NCI-H2196 treated with DMSO at 0.1 percent for 48 hours (cell line): ENCODE measurements around the gene TEPSIN.
"Not testable (repeated sequence)": the region's sequence is repeated elsewhere in the genome, so short reads cannot be mapped to it uniquely, and the experiment has no call there.

Source experiments
- DNase-seq: peaks from one replicate; lab custom pipeline; 2025; ENCODE audit not compliant: unreplicated experiment; lab: John Stamatoyannopoulos, UW

TEPSIN gene

GRCh38 chr17:81237591-81238489, 1.0 kb downstream of the TEPSIN start:
- DNase-seq = no peak

- DNase-seq = no peak
Measured at GRCh38 chr17:81236784-81237183, 2.1 kb downstream of the TEPSIN start.

- DNase-seq = no peak
Measured at GRCh38 chr17:81235822-81236740, 2.8 kb downstream of the TEPSIN start.

- no peak for DNase-seq
Measured at GRCh38 chr17:81234940-81235821, 3.7 kb downstream of the TEPSIN start.

DNA sequence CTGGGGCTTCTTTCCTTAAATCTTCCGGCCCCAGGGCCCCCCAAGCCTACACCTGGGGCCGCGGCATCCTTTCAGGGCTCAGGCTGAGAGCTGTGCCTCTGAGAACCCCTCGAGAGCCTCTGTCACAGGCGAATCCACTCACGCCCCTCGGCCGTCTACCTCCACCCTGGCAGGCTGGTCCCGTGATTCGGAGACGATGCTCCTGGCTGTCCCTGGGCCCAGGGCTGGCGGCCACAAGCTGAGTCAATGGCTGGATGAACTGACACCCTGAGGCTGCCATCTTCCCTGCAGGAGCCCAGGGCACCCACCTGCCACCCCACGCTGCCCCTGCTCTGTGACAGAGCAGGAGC, 4.4 kb downstream of the TEPSIN start:
- DNase-seq = no peak

DNA sequence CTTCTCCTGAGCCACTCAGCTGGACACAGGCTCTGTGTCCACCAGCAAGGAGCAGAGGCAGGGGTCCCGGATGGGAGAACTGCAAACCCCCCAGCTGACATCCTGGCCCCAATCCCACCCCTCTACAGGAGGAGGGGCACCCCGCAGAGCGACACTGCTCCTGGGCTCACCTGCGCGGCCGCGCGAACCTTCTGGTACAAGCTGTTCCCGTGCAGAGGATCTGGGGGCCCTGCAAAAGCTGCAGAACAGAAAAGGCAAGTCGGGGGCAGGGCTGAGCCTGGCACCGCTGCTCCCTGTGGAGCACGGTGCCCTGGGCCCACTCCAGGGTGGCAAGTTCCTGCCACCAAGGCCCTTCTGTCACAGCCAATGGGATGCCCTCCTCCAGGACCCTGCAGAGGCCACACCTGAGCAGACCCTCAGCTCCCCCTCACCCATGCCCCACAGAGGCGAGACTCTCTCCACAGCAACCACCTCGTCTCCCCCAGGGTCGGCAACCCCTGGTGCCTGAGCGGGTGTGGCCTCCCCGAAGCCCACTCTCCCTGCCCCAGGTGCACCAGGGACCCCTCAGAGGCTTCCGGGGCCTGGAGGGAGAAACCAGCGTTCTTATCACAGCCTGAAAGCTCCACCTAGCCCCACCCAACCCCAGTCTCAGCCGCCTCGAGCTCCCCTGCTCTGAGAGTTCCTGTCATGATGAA, 4.9 kb downstream of the TEPSIN start:
- DNase-seq = no peak

DNA sequence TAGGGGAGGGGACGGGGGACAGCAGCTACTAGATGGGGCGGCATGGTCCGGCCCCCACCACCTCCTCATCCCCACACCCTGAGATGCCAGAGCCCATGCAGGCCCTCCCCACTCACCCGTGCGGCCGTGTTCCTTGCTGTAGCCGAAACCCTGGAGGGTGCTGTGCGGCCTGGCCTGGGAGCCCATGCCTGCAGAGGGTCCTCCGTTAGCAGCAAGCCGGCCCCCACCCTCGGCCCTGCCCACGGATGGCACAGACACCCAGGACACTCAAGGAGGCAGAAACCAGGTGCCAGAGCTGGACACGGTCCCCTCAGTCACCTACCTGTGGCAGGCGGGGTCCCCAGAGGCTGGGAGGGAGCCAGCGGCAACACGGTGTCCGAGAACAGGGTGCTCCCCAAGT, 5.5 kb downstream of the TEPSIN start:
- DNase-seq = no peak

DNA sequence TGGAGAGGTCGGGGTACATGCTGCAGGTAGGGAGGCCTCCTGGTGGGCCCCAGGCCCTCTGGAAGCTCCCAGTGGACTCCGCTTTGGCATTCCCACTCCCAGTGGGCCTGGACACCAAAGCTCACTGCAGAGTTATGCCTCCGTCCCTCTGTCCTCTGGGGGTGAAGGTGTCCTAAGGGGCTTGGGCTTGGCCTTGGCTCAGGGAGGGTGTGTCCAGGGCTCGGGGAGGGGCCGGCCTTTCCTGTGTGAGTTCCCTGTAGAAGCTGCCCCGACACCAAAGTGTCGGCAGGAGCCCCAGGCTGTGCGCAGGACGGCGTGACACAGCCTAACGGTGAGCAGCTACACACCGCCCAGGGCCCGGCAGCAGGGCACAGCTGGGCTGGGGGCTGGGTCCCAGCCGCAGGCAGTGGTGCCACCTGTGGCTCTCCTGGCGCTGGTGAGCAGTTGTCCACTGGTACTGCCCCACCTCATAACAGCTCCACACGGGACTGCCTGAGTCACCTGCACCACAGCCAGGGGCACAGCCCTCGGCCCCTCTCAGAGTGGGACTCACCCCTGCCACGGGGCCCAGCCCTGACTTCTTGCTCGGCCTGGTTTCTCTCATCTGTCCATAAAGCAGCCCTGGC, 6.1 kb downstream of the TEPSIN start:
- no peak for DNase-seq

DNA sequence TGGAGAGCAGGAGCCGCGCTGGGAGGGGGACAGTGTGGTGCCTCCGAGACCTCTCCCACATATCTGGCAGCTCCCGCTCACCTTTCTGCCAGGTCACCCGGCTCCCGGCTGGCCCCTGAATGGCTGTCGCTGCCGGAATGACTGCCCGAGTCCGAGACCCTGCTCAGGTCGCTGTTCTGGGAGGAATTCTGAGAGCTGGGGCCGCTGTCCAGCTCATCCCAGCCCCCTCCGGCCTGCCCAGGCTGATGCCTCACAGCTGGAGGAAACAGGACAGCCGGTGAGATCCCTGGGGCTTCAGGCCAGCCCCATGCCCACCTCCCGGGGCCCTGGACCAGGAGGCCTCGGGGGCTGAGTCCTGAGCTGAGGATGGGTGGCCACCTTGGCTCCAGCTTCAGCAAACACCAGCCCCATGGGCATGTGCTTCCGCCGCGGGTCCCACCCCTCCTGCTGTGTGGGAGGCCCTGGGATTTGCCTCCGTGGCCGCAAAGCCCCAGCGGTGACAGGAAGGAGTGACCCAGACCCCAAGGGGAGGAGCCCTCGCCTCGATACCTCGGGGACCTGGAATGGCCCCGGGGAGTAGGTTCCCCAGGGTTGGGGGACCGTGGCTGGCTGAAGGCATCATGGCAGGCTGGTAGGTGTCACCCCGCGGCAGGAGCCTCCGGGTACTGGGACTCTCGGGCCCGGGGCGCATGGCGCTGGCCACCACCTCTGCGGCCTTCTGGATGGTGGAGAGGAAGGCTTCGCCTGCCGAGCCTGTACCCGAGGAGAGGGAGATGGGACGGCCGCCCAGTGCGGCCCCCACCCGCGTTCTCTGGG, 6.9 kb downstream of the TEPSIN start:
- DNase-seq = no peak

DNA sequence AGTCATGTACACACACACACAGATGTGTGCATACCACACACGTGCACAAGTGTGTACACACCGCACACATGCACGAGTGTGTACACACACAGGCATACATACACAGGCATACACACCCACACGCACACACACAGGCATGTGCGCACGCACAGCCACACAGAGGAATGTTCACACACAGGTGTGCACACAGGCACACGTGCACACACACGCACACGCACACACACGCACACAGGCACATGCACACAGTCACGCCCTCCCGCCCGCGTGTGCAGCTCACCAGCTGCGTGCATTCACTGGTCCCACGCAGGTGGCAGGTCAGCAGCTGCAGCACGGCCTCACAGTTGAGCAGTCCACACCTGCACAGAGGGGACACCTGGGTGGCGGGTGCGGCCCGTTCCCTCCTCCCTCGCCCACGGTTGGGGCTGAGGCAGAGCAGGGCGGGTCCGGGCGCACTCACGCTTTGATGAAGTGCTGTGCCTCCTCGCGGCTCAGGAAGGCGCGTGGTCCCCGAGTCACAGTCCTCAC, 7.7 kb downstream of the TEPSIN start:
- no peak for DNase-seq

DNA sequence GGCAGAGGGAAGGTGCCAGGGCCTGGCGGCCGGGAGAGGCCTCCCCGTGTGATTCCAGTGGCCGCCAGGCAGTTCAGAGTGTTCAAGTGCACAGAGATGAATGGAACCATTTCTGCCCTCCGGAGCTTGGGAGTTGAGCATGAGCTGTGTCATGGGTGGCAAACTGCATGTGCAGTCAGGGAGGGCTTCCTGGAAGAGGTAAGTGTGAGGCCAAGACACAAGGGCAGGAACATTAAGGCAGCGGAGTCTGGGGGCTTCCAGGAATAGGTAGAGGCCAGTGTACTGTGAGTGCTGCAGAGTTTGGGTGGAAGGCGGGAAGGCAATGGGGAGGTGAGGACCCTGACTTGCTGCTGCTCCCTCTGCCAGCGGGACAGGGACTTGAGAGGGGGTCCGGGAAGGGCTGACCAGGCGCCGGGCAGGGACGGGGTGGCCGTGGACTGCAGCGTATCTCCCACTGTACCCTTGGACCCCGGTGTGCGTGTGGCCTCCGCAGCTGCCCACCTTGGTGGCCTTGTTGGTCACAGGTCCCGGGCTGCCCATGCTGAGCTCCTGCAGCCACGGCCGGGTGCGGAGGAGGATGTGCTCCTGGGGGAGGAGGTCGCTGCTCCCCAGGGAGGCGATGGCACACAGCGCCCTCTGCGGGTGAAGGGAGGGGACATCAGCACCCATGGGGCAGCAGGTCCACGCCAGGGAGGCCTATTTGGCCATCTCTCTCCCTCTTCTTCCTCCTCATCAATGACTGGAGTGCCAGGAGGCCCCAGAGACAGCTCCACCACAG, 8.6 kb downstream of the TEPSIN start:
- DNase-seq = no peak

DNA sequence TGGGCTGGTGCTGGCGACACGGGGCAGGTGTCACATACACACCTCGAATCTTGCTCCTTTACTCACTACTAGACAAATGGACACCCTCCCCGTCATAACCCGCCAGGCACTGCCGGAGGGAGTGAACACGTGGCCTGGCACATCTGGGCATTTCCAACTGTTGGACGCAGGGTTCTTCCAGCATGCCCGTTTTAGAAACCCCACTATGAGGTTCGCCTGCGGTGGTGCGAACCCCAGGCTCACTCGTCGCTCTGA, 9.3 kb downstream of the TEPSIN start:
- DNase-seq = no peak

- DNase-seq = no peak
Measured at GRCh38 chr17:81228834-81229665, 9.8 kb downstream of the TEPSIN start.

GRCh38 chr17:81228420-81228819, 10.4 kb downstream of the TEPSIN start:
- no peak for DNase-seq

- DNase-seq = not testable (repeated sequence)
Measured at GRCh38 chr17:81227630-81228029, 11.2 kb downstream of the TEPSIN start.

DNA sequence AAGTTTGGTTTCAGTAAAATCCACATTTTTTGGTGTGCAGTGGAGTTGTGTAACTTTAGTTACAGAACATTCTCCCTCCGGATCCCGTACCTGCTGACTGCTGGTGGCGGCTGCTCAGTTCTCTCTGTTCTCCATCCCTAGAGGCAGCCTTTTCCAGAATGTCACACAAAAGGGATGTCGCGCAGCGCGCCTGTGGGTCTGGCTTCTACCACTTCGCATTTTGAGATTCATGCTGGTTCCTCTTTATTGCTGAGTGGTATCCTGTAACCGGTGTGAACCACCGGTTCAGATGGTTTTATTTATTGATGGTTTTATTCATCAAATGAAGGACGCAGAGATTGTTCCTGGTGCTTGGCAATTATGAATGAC, 15.1 kb downstream of the TEPSIN start:
- DNase-seq = no peak

GRCh38 chr17:81222906-81223761, 15.7 kb downstream of the TEPSIN start, which contains the start of gene CEP131:
Gene CEP131, minus strand, starts transcription at chr17:81222965. Its CDS starts 2,909 bp downstream, at chr17:81220056.
- DNase-seq = peak; percentile 98
